NB4 (cell line): ENCODE results near the gene ZSCAN10.
"Not testable (repeated sequence)": the region's sequence is repeated elsewhere in the genome, so short reads cannot be mapped to it uniquely, and the experiment has no call there.

Experiments
- DNase-seq: peaks from one replicate; pipeline ENCODE4 v3.0.0; 2010; ENCODE audit warnings: low read depth
- H3K4me3 ChIP-seq: one replicate; pipeline ENCODE4 v1.5.1; 2011; ENCODE audit warnings: mild to moderate bottlenecking, low read depth, low read length, moderate library complexity
- CTCF ChIP-seq: IDR thresholded peaks from one replicate; pipeline ENCODE4 v1.5.1; 2012; ENCODE audit warnings: low read depth, low read length
- MAX ChIP-seq: IDR thresholded peaks from 2 replicates; pipeline ENCODE4 v1.6.1; 2011; ENCODE audit warnings: low read depth, low read length
- MYC ChIP-seq: IDR thresholded peaks from 2 replicates; pipeline ENCODE4 v1.6.1; 2011; ENCODE audit warnings: low read depth, low read length
- POLR2A ChIP-seq: IDR thresholded peaks from 2 replicates; pipeline ENCODE4 v1.6.1; 2011; ENCODE audit warnings: mild to moderate bottlenecking; ENCODE audit not compliant: insufficient read length; ENCODE audit errors: extremely low read depth

Gene ZSCAN10

GRCh38 chr16:3058139-3059030 lies 40.7 kb downstream of the ZSCAN10 start:
- TF ChIP-seq CTCF, result peak; percentile 30
- TF ChIP-seq MAX, result no peak
- H3K4me3 ChIP-seq, result peak overlapping the region; percentile 61
- peak; percentile 75 for DNase-seq

- peak overlapping the region; percentile 28 for H3K4me3 ChIP-seq
- no peak for DNase-seq
- TF ChIP-seq MYC, result no peak
- TF ChIP-seq POLR2A, result no peak
- TF ChIP-seq MAX, result no peak
Measured at GRCh38 chr16:3057181-3058138, 41.6 kb downstream of the ZSCAN10 start.

GRCh38 chr16:3056336-3057180 lies 42.5 kb downstream of the ZSCAN10 start:
- DNase-seq, result no peak

GRCh38 chr16:3055734-3056115 lies 43.4 kb downstream of the ZSCAN10 start:
- not testable (repeated sequence) for DNase-seq, H3K4me3 ChIP-seq

More at GRCh38 chr16:3056336-3057180, 42.5 kb downstream of the ZSCAN10 start:
- H3K4me3 ChIP-seq, result no peak overlapping the region
- TF ChIP-seq POLR2A (no peak), MYC (no peak), MAX (no peak), CTCF (no peak)

- peak; percentile 87 for DNase-seq
- no peak overlapping the region for H3K4me3 ChIP-seq
- TF ChIP-seq POLR2A (no peak), MYC (no peak), CTCF (no peak), MAX (no peak; the same call in 1 of the 2 replicates)
Measured at GRCh38 chr16:3054965-3055733, 43.9 kb downstream of the ZSCAN10 start.

GRCh38 chr16:3053330-3053710 lies 45.8 kb downstream of the ZSCAN10 start:
- H3K4me3 ChIP-seq, result not testable (repeated sequence)
- DNase-seq, result peak; percentile 44

GRCh38 chr16:3052571-3053329 lies 46.3 kb downstream of the ZSCAN10 start:
- DNase-seq, H3K4me3 ChIP-seq: not testable (repeated sequence)
